HCT116 (cell line): ENCODE data around the gene HSPG2. TPM values are rescaled to one million over a fixed set of nuclear protein-coding genes. Genes with fewer than 3 reads are reported as not detected.
A peak's percentile ranks its signal among the peaks of the same experiment; 100 is the strongest.

ENCODE experiments used
- ATAC-seq: fragments of 200-7000 bp; cut with Tn5 transposase; 2 replicates; pipeline ENCODE4 v1.9.1; 2020; ENCODE audit warnings: mild to moderate bottlenecking, moderate library complexity
- BruUV-seq: library from RNA; stranded (reverse); fragments of 400-500 nt; replicated peaks from 2 replicates; lab custom pipeline; 2021; lab: Mats Ljungman, UMichigan
- CTCF ChIA-PET: fragments of 300-600 bp; sonication (Branson Sonifier 250); formaldehyde crosslinking; loops from one replicate; lab custom pipeline; 2021; ENCODE audit warnings: antibody characterized with exemption; lab: Charles Lee
- POLR2A ChIA-PET: fragments of 300-600, 350-600 bp; sonication (Branson Sonifier 250); formaldehyde crosslinking; loops from one replicate; lab custom pipeline; 2021; ENCODE audit warnings: antibody characterized with exemption; lab: Charles Lee
- RAD21 ChIA-PET, 2 experiments: fragments of 300-600 bp; sonication (Branson Sonifier 250); formaldehyde crosslinking; loops; one replicate each; lab custom pipeline; 2023; ENCODE audit warnings: low total read pairs in 2 of 2; ENCODE audit not compliant: uncharacterized antibody in 2 of 2, unreplicated experiment in 2 of 2, low non-redundant PET in 1 of 2; lab: Charles Lee
- DNase-seq: peaks from one replicate; pipeline ENCODE4 v3.0.0-alpha.2; 2010; ENCODE audit warnings: low read depth, low spot score
- H2AFZ ChIP-seq: fragments of 200-600 bp; shearing (Covaris generic), sonication (generic); 2 replicates; pipeline ENCODE4 v1.6.1; 2017; ENCODE audit warnings: low read depth, mixed run types, mixed read lengths, antibody characterized with exemption, low read length; ENCODE audit not compliant: poor library complexity, severe bottlenecking
- H3K27ac ChIP-seq: 2 replicates; pipeline ENCODE4 v1.5.1; 2012; ENCODE audit warnings: low read depth, low read length
- H3K27me3 ChIP-seq: fragments of 200-600 bp; sonication (generic); 2 replicates; pipeline ENCODE4 v1.6.1; 2016; ENCODE audit warnings: mixed run types, low read length, mixed read lengths; ENCODE audit not compliant: insufficient read depth
- H3K36me3 ChIP-seq, 2 experiments: fragments of 200-500 bp in 1 of 2; fragments of 200-600 bp in 1 of 2; sonication (Bioruptor generic) in 1 of 2; sonication (generic) in 1 of 2; 2 replicates each; pipeline versions ENCODE4 v1.5.1 to v1.6.1; 2014 to 2016; ENCODE audit warnings: low read length in 2 of 2, inconsistent platforms in 1 of 2, mixed read lengths in 1 of 2, mixed run types in 1 of 2; ENCODE audit not compliant: insufficient read depth in 2 of 2, control insufficient read depth in 1 of 2
- H3K4me1 ChIP-seq, 2 experiments: fragments of 200-600 bp in 1 of 2; sonication (generic) in 1 of 2; 2 replicates each; pipeline versions ENCODE4 v1.5.1 to v1.6.1; 2012 to 2017; ENCODE audit warnings: low read length in 2 of 2, inconsistent platforms in 1 of 2, mild to moderate bottlenecking in 1 of 2, mixed read lengths in 1 of 2, mixed run types in 1 of 2, moderate library complexity in 1 of 2; ENCODE audit not compliant: insufficient read depth in 2 of 2, control insufficient read depth in 1 of 2
- H3K4me2 ChIP-seq: fragments of 200-600 bp; sonication (generic); 2 replicates; pipeline ENCODE4 v1.6.1; 2017; ENCODE audit warnings: mixed run types, low read length, mixed read lengths
- H3K4me3 ChIP-seq, 2 experiments: fragments of 200-600 bp in 1 of 2; sonication (generic) in 1 of 2; replicated peaks in 1 of 2; 2 replicates each; pipeline ENCODE4 v1.5.1; 2011 to 2016; ENCODE audit warnings: low read length in 2 of 2, control low read depth in 1 of 2, low read depth in 1 of 2, mild to moderate bottlenecking in 1 of 2, mixed read lengths in 1 of 2, mixed run types in 1 of 2
- H3K79me2 ChIP-seq: fragments of 200-600 bp; sonication (generic); 2 replicates; pipeline ENCODE4 v1.6.1; 2017; ENCODE audit warnings: mild to moderate bottlenecking, mixed run types, low read length, moderate library complexity, mixed read lengths; ENCODE audit not compliant: insufficient read depth
- H3K9ac ChIP-seq: fragments of 200-600 bp; sonication (generic); 2 replicates; pipeline ENCODE4 v1.6.1; 2016; ENCODE audit warnings: low read length, mixed read lengths
- H3K9me2 ChIP-seq: fragments of 200-600 bp; sonication (generic), shearing (Covaris generic); 2 replicates; pipeline ENCODE4 v1.6.1; 2017; ENCODE audit warnings: mixed run types, mild to moderate bottlenecking, moderate library complexity; ENCODE audit not compliant: insufficient read depth
- H3K9me3 ChIP-seq, 2 experiments: fragments of 200-500 bp in 1 of 2; fragments of 200-600 bp in 1 of 2; sonication (Bioruptor generic) in 1 of 2; sonication (generic) in 1 of 2; 2 replicates each; pipeline ENCODE4 v1.6.1; 2014 to 2017; ENCODE audit warnings: low read length in 2 of 2, mixed read lengths in 2 of 2, inconsistent platforms in 1 of 2, low read depth in 1 of 2, mild to moderate bottlenecking in 1 of 2, mixed run types in 1 of 2, moderate library complexity in 1 of 2; ENCODE audit not compliant: control insufficient read depth in 1 of 2, insufficient read depth in 1 of 2
- H4K20me1 ChIP-seq: fragments of 200-600 bp; sonication (generic), shearing (Covaris generic); 2 replicates; pipeline ENCODE4 v1.6.1; 2017; ENCODE audit warnings: mixed run types, mild to moderate bottlenecking, moderate library complexity; ENCODE audit not compliant: insufficient read depth
- EGR1 ChIP-seq: IDR thresholded peaks from 2 replicates; pipeline ENCODE4 v1.6.1; 2012; ENCODE audit warnings: low read depth
- EZH2 ChIP-seq: fragments of 200-600 bp; sonication (generic); IDR thresholded peaks from 2 replicates; pipeline ENCODE4 v1.6.1; 2017; ENCODE audit warnings: antibody characterized with exemption, mixed run types
- MAX ChIP-seq: IDR thresholded peaks from 2 replicates; pipeline ENCODE4 v1.6.1; 2012
- POLR2AphosphoS5 ChIP-seq: IDR thresholded peaks from 2 replicates; pipeline ENCODE4 v1.6.1; 2011; ENCODE audit warnings: mild to moderate bottlenecking, low read depth, low read length, moderate library complexity
- RAD21 ChIP-seq: IDR thresholded peaks from 2 replicates; pipeline ENCODE4 v1.6.1; 2012; ENCODE audit warnings: low read depth, mild to moderate bottlenecking
- TCF7L2 ChIP-seq: IDR thresholded peaks from 2 replicates; pipeline ENCODE4 v1.7.0; 2011; ENCODE audit warnings: borderline replicate concordance, inconsistent platforms; ENCODE audit not compliant: insufficient read depth, insufficient read length; ENCODE audit errors: extremely low read depth
- YY1 ChIP-seq: IDR thresholded peaks from 2 replicates; pipeline ENCODE4 v1.6.1; 2011; ENCODE audit warnings: low read length, low read depth, moderate library complexity, mild to moderate bottlenecking; ENCODE audit not compliant: insufficient replicate concordance; ENCODE audit errors: extremely low read depth
- ZFX ChIP-seq: fragments of 450-650 bp; IDR thresholded peaks from 2 replicates; pipeline ENCODE4 v1.6.1; 2017
- intact Hi-C: fragments of 100-400 bp; cut with micrococcal nuclease; formaldehyde crosslinking; loops from 2 replicates; pipeline ENCODE4 v1.10.0; 2022
- total RNA-seq: library from RNA; stranded (reverse); gene quantifications from one replicate; pipeline ENCODE4 v1.2.1, GENCODE V29; 2021; ENCODE audit not compliant: unreplicated experiment

The HSPG2 gene
- total RNA-seq, 1 experiment from 2014 or later = 55.7 TPM

GRCh38 chr1:21938732-21939538 lies 1.8 kb upstream of the HSPG2 start:
- peak overlapping the region; percentile 53 for H3K4me2 ChIP-seq
- no peaks in the 10 kb centered on the region for H3K9me2 ChIP-seq
- H4K20me1 ChIP-seq = no peaks in the 10 kb centered on the region
- peaks cover 16% of the 10 kb centered on the region; the same call in 1 of the 2 replicates for H3K79me2 ChIP-seq
- no peaks in the 10 kb centered on the region for H3K27me3 ChIP-seq
- no TSS peak for BruUV-seq
- ChIA-PET POLR2A (interaction anchor here (1.1 to 1.6 kb wide), 2 partner anchors 10 to 20 kb away, joined by 3 to 4 read pairs; no protein-coding TSS in a partner anchor), CTCF (interaction anchor here (1.0 to 1.9 kb wide), 4 partner anchors 8 to 44 kb away, joined by 3 to 6 read pairs (median 4); no protein-coding TSS in a partner anchor), RAD21 (no interaction called here)
- ATAC-seq (no peak), DNase-seq (no peak)
- peak overlapping the region; percentile 23; the same call in 1 of the 2 replicates for H3K9ac ChIP-seq
- H3K4me1 ChIP-seq = peaks cover 38 to 83% of the 10 kb centered on the region in 2 experiments
- H3K27ac ChIP-seq = no peak overlapping the region; the same call in 1 of the 2 replicates
- H3K9me3 ChIP-seq = no peaks in the 10 kb centered on the region
- TF ChIP-seq POLR2AphosphoS5 (no peak), RAD21 (no peak)
- no peak overlapping the region for H3K4me3 ChIP-seq
- peak overlapping the region; percentile 63 for H2AFZ ChIP-seq
- intact Hi-C loops = loop anchor here (5.0 kb wide), 1 partner anchor 157 kb away; the partner anchor contains the start of gene USP48
- no peaks in the 10 kb centered on the region for H3K36me3 ChIP-seq

GRCh38 chr1:21937372-21938121 lies 437 bp upstream of the HSPG2 start:
- Histone ChIP-seq H3K36me3 (no peaks in the 10 kb centered on the region), H3K9me3 (no peaks in the 10 kb centered on the region), H3K79me2 (peaks cover 26% of the 10 kb centered on the region; the same call in 1 of the 2 replicates), H3K4me1 (peaks cover 36 to 88% of the 10 kb centered on the region in 2 experiments), H3K27ac (peak overlapping the region; percentile 33; the same call in 1 of the 2 replicates), H3K4me2 (peak overlapping the region; percentile 89), H3K27me3 (no peaks in the 10 kb centered on the region), H3K9me2 (no peaks in the 10 kb centered on the region), H2AFZ (no peak overlapping the region), H3K9ac (peak overlapping the region; percentile 65), H3K4me3 (peak overlapping the region; percentile 33 to 55), H4K20me1 (no peaks in the 10 kb centered on the region)
- intact Hi-C loops = loop anchor here (5.0 kb wide), 1 partner anchor 155 kb away; the partner anchor contains the start of gene USP48
- POLR2A ChIA-PET = no interaction called here
- RAD21 ChIA-PET = interaction anchor here in 1 of 2 experiments (0.6 kb wide), 1 partner anchor 8 kb away, joined by 5 read pairs; no protein-coding TSS in a partner anchor
- TSS peak; percentile 69 for BruUV-seq
- DNase-seq (peak; percentile 60), ATAC-seq (peak; percentile 77)
- CTCF ChIA-PET = no interaction called here
- TF ChIP-seq ZFX = peak; percentile 45; the same call in 1 of the 2 replicates
- peak; percentile 53 for TF ChIP-seq YY1
- no peak for TF ChIP-seq MAX
- TF ChIP-seq EZH2 = no peak
- TF ChIP-seq EGR1 = no peak
- TF ChIP-seq TCF7L2 = peak; percentile 69
- TF ChIP-seq POLR2AphosphoS5 = peak; percentile 11; the same call in 1 of the 2 replicates
